Stimulated activated CD8-positive, alpha-beta memory T cell treated with anti-CD3 and anti-CD28 coated beads, Interleukin-7, amount 100 ng/mL, for 4 hours (primary cell): ENCODE results near the gene KMT2B.
"Not testable (repeated sequence)": the region's sequence is repeated elsewhere in the genome, so short reads cannot be mapped to it uniquely, and the experiment has no call there.

ENCODE experiments used
- DNase-seq, 2 donors: peaks; one replicate each; pipeline ENCODE4 v3.0.0-alpha.2; 2020; ENCODE audit warnings: low read depth in 2 of 2

Gene KMT2B

GRCh38 chr19:35712567-35713505 is 5.0 kb upstream of the KMT2B start:
- DNase-seq = peak; percentile 70 to 73

- DNase-seq = no peak
These were observed 4.3 kb upstream of the KMT2B start for GRCh38 chr19:35713506-35713850.

GRCh38 chr19:35713904-35714495 is 3.8 kb upstream of the KMT2B start:
- no peak for DNase-seq

- no peak for DNase-seq
These were observed 3.0 kb upstream of the KMT2B start for GRCh38 chr19:35714601-35715354.

- DNase-seq = no peak
These were observed 2.4 kb upstream of the KMT2B start for GRCh38 chr19:35715355-35715809.

GRCh38 chr19:35715981-35716800 is 1.6 kb upstream of the KMT2B start:
- no peak for DNase-seq

- DNase-seq = peak; percentile 93 to 97
These were observed 770 bp upstream of the KMT2B start for GRCh38 chr19:35716801-35717664.

GRCh38 chr19:35718345-35719041 is 690 bp downstream of the KMT2B start:
- peak in 1 of 2 donors; percentile 73 for DNase-seq

- no peak for DNase-seq
These were observed 1.8 kb downstream of the KMT2B start for GRCh38 chr19:35719402-35720162.

GRCh38 chr19:35720163-35720524 is 2.3 kb downstream of the KMT2B start:
- no peak for DNase-seq

GRCh38 chr19:35720648-35721047 is 2.8 kb downstream of the KMT2B start:
- DNase-seq = no peak

- DNase-seq = no peak
These were observed 3.6 kb downstream of the KMT2B start for GRCh38 chr19:35721374-35721773.

- no peak for DNase-seq
These were observed 4.7 kb downstream of the KMT2B start for GRCh38 chr19:35722461-35722860.

GRCh38 chr19:35722897-35723296 is 5.1 kb downstream of the KMT2B start:
- no peak for DNase-seq

GRCh38 chr19:35723671-35724070 is 5.9 kb downstream of the KMT2B start:
- no peak for DNase-seq

- not testable (repeated sequence) for DNase-seq
These were observed 6.3 kb downstream of the KMT2B start for GRCh38 chr19:35724132-35724531.

GRCh38 chr19:35724560-35724959 is 6.8 kb downstream of the KMT2B start:
- DNase-seq = no peak

GRCh38 chr19:35725216-35725861 is 7.5 kb downstream of the KMT2B start:
- DNase-seq = no peak
